GM10248 (cell line): ENCODE results near the gene PKHD1.

Experiments
- CTCF ChIA-PET: fragments of 300-600 bp; sonication (Branson Sonifier 250); formaldehyde crosslinking; extraction: SDS; loops from one replicate; lab custom pipeline; 2021; ENCODE audit warnings: antibody characterized with exemption; lab: Yijun Ruan, JAX
- POLR2A ChIA-PET: fragments of 350-650 bp; sonication (Branson Sonifier 250); formaldehyde crosslinking; extraction: SDS; loops from one replicate; lab custom pipeline; 2020; ENCODE audit warnings: antibody characterized with exemption; lab: Yijun Ruan, JAX
- DNase-seq: peaks from one replicate; pipeline ENCODE4 v3.0.0; 2012; ENCODE audit errors: extremely low spot score
- TF ChIP-seq, protein P1 (sequence below): IDR thresholded peaks from 2 replicates; pipeline ENCODE4 v1.5.1; 2012; ENCODE audit warnings: mild to moderate bottlenecking, low read depth; ENCODE audit errors: extremely low read depth, missing control alignments, control extremely low read depth

The PKHD1 gene

DNA sequence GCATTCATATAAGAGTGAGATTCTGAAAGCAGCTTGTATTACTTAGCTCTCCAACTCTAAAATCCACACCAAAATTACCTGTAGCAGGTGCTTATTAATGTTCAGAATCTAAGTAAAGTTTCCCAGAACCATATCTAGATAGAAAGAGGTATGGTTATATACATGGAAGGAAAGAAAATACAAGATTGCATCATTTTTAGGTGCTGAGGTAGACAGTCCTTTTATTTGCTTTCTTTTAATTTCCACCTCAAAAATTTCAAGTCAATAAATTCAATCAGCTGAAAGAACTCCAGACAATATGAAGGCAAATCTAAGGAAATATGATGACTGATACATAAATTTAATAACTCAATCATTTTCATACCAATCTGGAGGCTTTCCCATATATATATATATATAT lies 521.9 kb downstream of the PKHD1 start:
- POLR2A ChIA-PET, result no interaction called here
- TF ChIP-seq, protein P1, sequence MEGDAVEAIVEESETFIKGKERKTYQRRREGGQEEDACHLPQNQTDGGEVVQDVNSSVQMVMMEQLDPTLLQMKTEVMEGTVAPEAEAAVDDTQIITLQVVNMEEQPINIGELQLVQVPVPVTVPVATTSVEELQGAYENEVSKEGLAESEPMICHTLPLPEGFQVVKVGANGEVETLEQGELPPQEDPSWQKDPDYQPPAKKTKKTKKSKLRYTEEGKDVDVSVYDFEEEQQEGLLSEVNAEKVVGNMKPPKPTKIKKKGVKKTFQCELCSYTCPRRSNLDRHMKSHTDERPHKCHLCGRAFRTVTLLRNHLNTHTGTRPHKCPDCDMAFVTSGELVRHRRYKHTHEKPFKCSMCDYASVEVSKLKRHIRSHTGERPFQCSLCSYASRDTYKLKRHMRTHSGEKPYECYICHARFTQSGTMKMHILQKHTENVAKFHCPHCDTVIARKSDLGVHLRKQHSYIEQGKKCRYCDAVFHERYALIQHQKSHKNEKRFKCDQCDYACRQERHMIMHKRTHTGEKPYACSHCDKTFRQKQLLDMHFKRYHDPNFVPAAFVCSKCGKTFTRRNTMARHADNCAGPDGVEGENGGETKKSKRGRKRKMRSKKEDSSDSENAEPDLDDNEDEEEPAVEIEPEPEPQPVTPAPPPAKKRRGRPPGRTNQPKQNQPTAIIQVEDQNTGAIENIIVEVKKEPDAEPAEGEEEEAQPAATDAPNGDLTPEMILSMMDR, result no peak
- no peak for DNase-seq

More for the DNA sequence above, 521.9 kb downstream of the PKHD1 start:
- CTCF ChIA-PET, result interaction anchor here (1.0 to 1.8 kb wide), 2 partner anchors 9 to 10 kb away, joined by 4 read pairs; no protein-coding TSS in a partner anchor
